NCI-H345 (cell line): ENCODE results near the gene FEN1.

Experiments used
- DNase-seq: peaks from one replicate; lab custom pipeline; 2025; lab: John Stamatoyannopoulos, UW

Gene FEN1

GRCh38 chr11:61841636-61842527 is 49.2 kb downstream of the FEN1 start:
- no peak for DNase-seq

- no peak for DNase-seq
These were observed 49.8 kb downstream of the FEN1 start for GRCh38 chr11:61842528-61842820.

- no peak for DNase-seq
These were observed 52.3 kb downstream of the FEN1 start for GRCh38 chr11:61844909-61845565.

GRCh38 chr11:61846362-61847020 is 53.8 kb downstream of the FEN1 start:
- no peak for DNase-seq
